Measurements from ENCODE around the gene SIGLEC14. TPM values are rescaled to one million over a fixed set of nuclear protein-coding genes. Genes with fewer than 3 reads are reported as not detected.

SIGLEC14 gene
- total RNA-seq, 4 donors from 2014 or later: 0.98 to 4.6 (median 3.4) TPM; not detected in 1

GRCh38 chr19:51664131-51664530 is 17.5 kb upstream of the SIGLEC14 start:
- TF ChIP-seq CTCF (IDR thresholded peaks at IDR 0.05; ENCODE audit: low read depth): no peak

- TF ChIP-seq CTCF (IDR thresholded peaks at IDR 0.05; ENCODE audit: low read depth): no peak
Measured at GRCh38 chr19:51663650-51664049, 17.0 kb upstream of the SIGLEC14 start.

- TF ChIP-seq CTCF (IDR thresholded peaks at IDR 0.05; ENCODE audit: low read depth): no peak
Measured at GRCh38 chr19:51660975-51661600, 14.5 kb upstream of the SIGLEC14 start.

GRCh38 chr19:51654783-51655182 is 8.2 kb upstream of the SIGLEC14 start:
- TF ChIP-seq CTCF (IDR thresholded peaks at IDR 0.05; ENCODE audit: low read depth): no peak

GRCh38 chr19:51653162-51653561 is 6.5 kb upstream of the SIGLEC14 start:
- no peak for TF ChIP-seq CTCF (IDR thresholded peaks at IDR 0.05; ENCODE audit: low read depth)

- no peak for TF ChIP-seq CTCF (IDR thresholded peaks at IDR 0.05; ENCODE audit: low read depth)
Measured at GRCh38 chr19:51652266-51652665, 5.6 kb upstream of the SIGLEC14 start.

GRCh38 chr19:51651216-51651846 is 4.7 kb upstream of the SIGLEC14 start:
- no peak for TF ChIP-seq CTCF (IDR thresholded peaks at IDR 0.05; ENCODE audit: low read depth)

All from subcutaneous adipose tissue (tissue), 4 donors.